ENCODE measurements around the gene IRF6.

IRF6 gene

GRCh38 chr1:209790286-209791193 lies 15.4 kb downstream of the IRF6 start:
- DNase-seq (ENCODE audit: low read depth in 2 of 2), result no peak

DNA sequence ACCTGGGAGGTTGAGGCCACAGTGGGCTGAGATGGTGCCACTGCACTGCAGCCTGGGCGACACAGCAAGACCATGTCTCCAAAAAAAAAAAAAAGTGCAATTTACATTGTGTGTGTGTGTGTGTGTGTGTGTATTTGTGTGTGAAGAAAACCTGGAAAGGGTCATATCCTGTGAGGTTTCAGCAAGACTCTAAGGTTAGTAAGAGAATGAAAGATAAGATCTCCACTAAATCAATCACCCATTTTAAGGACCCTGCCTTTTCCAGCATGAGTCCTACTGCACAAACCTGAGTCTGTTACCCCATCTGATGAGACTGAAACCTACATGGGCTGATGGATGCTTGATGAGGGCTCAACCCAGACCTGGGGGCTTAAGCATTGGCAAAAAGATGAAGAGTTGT lies 16.7 kb downstream of the IRF6 start:
- no peak for DNase-seq (ENCODE audit: low read depth in 2 of 2)

DNA sequence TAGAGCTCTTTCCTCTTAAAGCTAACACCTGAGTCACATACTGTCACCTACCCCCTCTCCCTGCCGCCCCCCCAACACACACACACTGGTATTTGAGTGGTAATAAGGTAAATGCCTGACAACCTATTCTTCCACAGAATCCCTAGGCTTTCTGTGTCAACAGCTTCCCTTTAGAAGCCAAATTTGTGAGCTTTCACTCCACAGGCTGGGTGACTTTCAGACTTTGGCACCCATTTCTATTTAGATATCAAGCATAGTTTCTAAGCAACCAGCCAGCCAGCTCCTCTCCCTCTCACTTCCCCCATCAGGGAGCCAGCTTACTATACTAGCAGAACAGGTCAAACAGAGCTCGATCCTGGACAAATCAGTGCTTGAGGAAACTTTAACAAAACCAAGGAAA lies 18.4 kb downstream of the IRF6 start:
- no peak for DNase-seq (ENCODE audit: low read depth in 2 of 2)

GRCh38 chr1:209786146-209786545 lies 19.8 kb downstream of the IRF6 start:
- no peak for DNase-seq (ENCODE audit: low read depth in 2 of 2)

- no peak for DNase-seq (ENCODE audit: low read depth in 2 of 2)
Observed at GRCh38 chr1:209785592-209785991, 20.4 kb downstream of the IRF6 start.

DNA sequence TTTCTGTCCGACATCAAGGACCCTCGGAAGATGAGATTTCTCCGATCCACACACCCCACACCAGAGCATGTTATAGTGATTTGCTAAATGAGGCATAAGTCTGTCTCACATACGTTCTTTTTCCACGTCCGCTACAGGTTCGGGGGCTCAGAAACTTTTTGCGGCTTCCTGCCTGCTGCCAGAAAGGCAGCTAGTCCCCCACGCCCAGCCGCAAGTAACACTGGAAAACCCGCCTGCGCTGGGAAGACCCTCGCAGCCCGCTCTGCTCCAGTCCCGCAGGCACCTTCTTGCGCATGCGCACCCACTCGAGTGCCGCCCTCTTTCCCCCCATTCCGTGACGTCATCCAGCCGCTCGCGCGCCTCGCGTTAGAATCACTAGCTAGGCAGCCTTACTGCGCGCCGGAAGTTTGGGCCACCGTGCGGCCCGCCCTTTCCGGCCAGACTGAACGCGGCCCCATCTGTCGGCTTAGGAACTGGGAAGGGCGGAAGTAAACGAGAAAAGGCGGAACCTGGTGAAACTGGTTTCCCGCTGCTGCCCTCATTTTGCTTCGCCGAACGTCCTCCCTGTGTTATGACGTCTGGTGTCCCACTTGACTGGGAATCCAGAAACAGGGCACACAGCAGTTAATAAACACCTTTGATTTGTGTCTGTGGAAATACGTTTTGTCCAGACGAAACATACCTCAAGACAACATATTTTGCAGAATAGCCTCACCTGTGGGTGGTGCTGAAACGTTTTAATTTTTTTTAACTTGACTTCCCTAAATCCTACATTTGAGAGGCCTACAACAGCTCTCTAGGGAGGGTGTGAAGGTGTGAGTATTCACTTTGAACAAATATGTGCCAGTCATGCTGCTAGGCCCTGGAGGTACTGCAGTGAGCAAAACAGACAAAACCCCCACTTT lies 21.4 kb downstream of the IRF6 start, which contains the start of gene C1orf74:
Gene C1orf74 (minus strand): TSS at position 295 of the 905 bp plus-strand sequence. CDS start 925 bp downstream, outside the sequence.
- DNase-seq (ENCODE audit: low read depth in 2 of 2), result peak; percentile 99 to 100

DNA sequence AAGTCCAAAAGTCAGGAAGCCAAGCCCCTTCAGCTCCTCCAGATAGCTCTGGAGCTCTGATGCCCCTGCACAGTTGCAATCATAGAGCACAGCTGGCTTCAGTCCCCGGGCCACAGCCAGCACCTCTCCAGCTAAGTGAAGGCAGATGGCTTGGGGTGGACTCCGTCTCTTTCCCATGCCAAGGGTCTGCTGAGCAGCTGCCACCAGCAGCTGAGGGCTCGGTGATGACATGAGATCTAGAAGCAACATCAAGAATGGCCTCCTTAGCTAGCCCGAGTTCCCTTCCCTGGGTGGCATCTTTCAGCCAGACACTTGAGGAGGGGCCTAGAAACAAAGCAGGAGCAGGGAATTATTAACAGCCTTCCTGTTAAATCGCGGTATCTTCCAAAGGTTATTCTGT lies 22.6 kb downstream of the IRF6 start:
- DNase-seq (ENCODE audit: low read depth in 2 of 2), result no peak

GRCh38 chr1:209780268-209780667 lies 25.7 kb downstream of the IRF6 start:
- DNase-seq (ENCODE audit: low read depth in 2 of 2), result no peak

DNA sequence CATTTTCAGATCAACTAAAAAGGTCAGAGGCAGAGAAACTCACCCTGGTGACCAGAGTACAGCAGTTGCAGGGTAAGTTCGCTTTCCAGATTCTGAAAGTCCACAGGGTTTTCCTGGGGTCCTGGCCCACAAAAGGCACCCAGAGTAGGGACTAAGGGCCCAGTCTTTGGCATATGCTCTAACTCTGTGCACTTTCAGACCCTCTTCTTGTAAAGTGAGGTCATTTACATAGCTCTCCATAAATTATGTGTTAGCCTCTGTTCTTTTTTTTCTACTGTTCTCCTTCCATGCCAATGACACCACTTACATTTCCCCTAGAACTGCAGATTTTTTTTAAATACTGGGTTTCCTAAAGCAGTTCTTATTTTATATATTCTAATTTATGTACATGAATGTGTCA lies 27.8 kb downstream of the IRF6 start:
- no peak for DNase-seq (ENCODE audit: low read depth in 2 of 2)

DNA sequence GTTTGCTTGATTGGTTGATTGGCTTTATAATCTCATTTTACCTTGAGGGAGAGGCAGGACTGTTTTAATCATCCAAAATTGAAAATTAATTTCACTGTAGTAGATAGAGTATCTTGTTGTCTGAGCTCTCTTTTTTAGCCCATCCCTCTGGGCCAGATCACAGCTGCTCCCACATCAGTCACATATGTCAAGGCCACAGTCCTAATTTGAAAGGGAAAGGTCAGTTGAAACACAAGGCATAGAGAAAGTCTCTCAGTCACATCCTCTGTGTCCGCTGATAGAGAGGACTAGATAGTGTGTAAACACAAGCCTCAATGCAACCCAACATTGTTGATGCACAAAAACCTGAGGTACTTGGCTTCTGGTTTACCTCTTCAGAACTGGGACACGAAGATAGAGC lies 28.4 kb downstream of the IRF6 start:
- DNase-seq (ENCODE audit: low read depth in 2 of 2), result no peak

- DNase-seq (ENCODE audit: low read depth in 2 of 2), result no peak
Observed at GRCh38 chr1:209775678-209776077, 30.3 kb downstream of the IRF6 start.

GRCh38 chr1:209774592-209774991 lies 31.4 kb downstream of the IRF6 start:
- DNase-seq (ENCODE audit: low read depth in 2 of 2), result no peak

DNA sequence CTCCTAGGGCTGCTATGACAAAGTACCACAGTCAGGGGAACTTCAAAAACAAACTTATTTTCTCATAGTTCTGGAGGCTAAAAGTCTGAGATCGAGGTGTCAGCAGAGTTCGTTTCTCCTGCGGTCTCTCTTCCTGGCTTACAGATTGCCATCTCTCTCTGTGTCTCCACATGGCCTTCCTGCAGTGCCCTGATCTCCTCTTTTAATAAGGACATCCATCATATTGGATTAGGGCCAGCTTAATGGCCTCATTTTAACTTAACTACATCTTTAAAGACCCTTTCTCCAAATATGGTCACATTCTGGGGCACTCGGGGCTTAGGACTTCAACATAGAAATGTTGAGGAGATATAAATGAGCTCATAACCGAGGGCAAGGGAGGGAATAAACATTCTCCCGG lies 33.8 kb downstream of the IRF6 start:
- DNase-seq (ENCODE audit: low read depth in 2 of 2), result no peak

GRCh38 chr1:209770636-209771415 lies 35.1 kb downstream of the IRF6 start:
- DNase-seq (ENCODE audit: low read depth in 2 of 2), result no peak

DNA sequence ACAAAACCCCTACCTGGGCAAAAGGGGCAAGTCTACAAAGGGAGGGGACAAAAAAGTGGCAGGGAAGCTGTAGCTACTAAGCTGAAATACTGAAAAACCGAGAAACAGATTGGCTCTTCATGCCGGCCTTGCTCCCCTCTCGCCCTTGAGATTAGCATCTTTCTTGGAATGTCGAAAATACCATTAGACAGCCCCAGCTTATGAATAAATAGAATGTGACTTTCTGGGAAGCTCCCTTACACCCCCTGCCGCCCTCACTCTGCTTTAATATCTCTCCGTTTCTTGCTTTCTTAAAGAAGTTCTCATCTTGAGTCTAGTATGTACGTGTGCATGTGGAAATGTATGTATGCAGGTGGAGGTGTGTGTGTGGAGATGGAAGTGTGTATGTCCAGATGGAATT lies 36.0 kb downstream of the IRF6 start:
- no peak for DNase-seq (ENCODE audit: low read depth in 2 of 2)

DNA sequence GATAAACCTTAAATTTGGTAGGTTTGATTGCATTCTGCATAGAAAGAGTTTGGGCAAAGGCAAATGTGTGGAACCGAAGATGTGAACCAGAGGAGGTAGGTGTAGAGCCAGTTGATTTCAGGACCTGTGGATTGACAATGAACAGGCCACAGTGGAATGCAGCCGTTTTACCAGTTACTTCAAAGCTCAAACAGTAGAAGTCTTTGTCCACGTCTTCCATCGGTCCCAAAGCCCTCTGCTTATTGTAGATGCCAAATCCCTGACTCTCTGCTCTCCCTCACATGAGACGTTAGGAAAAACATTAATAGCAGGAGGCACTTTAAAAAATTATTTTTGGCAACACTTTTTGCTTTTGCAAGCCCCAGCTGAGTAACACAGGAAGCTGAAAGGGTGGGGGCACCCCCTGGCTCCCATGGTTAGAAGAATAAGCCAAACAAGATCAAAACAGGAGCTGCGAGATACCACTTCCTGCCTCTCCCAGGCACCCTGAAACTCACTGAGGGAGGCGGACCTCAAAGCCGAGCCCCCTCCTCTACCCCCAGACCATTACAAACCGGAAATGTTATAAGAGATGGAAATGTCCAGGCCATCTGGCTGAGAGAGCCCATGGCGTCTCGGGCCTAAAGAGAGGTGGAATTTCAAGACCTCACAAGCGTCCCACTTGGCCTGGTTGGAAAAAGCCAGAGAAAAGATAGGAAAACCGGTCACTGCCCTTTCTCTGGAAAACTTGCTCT lies 36.6 kb downstream of the IRF6 start:
- DNase-seq (ENCODE audit: low read depth in 2 of 2), result peak; percentile 47 to 56

DNA sequence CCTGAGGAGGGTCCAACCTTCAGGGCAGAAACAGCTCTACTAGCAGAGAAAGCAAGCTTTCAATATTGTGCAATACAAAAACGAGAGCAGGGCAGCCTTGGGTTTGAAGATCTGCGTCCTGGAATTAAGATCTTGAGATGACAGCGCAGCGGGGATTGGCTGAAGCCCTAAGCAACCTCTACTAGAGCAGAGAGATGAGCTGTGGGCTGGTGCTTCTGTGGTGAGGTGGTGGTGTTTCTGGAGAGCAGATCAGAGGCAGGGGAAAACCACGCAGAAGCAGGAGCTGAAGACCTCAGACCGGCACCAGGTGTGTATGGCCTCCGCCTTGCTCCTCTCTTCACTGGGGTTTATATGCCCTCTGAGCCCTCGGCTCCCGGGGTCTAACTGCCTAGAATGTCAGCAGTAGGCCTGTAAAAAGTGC lies 37.6 kb downstream of the IRF6 start:
- peak; percentile 45 to 51 for DNase-seq (ENCODE audit: low read depth in 2 of 2)

DNA sequence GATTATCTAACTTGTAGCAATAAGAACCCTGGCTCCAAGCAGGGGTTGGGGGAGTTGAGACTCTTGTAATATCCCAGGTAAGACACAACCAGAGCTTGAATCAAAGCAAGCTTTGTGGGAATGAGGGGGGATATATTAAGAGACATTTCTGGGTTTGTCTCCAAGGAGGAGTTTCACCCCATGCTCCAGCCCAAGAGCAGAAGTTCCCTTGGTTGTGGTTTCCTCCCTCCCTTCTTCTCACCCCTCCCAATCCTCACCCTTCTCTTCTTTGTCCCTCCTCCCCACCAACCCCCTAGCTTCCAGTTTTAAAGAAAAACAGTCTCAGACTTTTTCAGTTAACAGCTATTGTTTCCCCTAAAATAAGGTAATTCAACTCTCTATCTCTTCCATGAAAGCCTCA lies 38.2 kb downstream of the IRF6 start:
- DNase-seq (ENCODE audit: low read depth in 2 of 2), result no peak

DNA sequence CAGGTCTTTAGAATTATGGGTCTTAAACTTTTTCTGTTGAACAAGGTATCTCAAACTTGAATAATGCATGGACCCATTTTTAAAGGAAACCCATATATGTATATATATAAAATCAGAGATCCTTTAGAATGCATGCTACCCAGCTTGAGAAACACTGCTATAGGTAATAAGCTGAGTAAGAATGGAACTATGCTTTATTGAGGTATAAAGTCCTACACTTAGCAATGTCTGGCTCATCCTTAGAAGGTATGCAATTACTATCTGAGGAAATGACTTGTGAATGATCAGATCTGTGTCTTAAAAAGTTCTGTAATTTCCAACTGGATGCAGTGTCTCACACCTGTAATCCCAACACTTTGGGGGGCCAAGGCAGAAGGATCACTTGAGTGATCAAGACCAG lies 38.8 kb downstream of the IRF6 start:
- DNase-seq (ENCODE audit: low read depth in 2 of 2), result no peak

DNA sequence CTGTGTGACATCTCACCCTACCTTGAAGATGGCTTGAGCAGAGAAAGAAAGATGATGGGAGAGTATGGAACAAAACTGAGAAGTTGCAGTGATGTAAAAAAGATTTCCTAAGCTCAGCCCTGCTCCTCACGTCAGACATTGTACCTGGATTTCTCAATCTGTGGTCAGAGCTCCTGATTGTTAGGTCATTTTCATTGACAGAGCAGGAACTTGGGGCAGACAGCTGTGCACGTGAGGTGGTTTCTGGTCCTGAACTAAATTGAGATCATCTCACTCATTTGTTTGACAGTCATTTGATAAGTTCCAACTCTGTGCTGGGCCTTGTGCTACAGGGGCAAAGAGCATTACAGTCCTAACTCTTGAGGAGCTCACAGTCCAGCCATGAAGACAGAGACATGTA lies 39.9 kb downstream of the IRF6 start:
- DNase-seq (ENCODE audit: low read depth in 2 of 2), result no peak

- no peak for DNase-seq (ENCODE audit: low read depth in 2 of 2)
Observed at GRCh38 chr1:209761011-209761635, 44.8 kb downstream of the IRF6 start.
